Neural progenitor cell (in vitro differentiated cells): ENCODE measurements around the gene NSMF.

ENCODE experiments used
- EZH2 ChIP-seq: fragments of 200-600 bp; sonication (generic); IDR thresholded peaks from 2 replicates; pipeline ENCODE4 v1.6.1; 2017; ENCODE audit warnings: antibody characterized with exemption, mild to moderate bottlenecking, moderate library complexity
- TF ChIP-seq, protein P1 (sequence below): fragments of 200-600 bp; sonication (generic); IDR thresholded peaks from 2 replicates; pipeline ENCODE4 v1.5.1; 2017; ENCODE audit warnings: antibody characterized with exemption, mild to moderate bottlenecking

DNA sequence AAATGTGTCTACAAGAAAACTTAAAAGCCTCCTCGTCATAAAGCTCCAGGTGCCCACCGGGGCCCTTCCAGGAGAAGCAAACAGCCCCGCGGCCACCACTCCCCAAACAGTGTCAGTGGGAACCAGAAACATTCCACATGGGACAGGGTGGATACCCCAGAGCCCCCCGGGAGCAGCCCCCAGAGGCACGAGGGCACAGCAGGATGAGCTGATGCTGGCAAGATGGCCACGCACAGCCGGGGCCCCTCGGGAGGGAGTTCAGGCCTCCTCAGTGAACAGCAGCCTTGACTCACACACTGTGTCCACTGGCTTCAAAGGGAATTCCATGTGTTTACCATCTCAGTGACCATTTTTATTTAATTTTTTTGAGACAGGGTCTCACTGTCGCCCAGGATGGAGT lies 46.7 kb downstream of the NSMF start:
- TF ChIP-seq, protein P1, sequence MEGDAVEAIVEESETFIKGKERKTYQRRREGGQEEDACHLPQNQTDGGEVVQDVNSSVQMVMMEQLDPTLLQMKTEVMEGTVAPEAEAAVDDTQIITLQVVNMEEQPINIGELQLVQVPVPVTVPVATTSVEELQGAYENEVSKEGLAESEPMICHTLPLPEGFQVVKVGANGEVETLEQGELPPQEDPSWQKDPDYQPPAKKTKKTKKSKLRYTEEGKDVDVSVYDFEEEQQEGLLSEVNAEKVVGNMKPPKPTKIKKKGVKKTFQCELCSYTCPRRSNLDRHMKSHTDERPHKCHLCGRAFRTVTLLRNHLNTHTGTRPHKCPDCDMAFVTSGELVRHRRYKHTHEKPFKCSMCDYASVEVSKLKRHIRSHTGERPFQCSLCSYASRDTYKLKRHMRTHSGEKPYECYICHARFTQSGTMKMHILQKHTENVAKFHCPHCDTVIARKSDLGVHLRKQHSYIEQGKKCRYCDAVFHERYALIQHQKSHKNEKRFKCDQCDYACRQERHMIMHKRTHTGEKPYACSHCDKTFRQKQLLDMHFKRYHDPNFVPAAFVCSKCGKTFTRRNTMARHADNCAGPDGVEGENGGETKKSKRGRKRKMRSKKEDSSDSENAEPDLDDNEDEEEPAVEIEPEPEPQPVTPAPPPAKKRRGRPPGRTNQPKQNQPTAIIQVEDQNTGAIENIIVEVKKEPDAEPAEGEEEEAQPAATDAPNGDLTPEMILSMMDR, result no peak
- TF ChIP-seq EZH2, result no peak
